Measurements from ENCODE around the gene KIFC3.

DNA sequence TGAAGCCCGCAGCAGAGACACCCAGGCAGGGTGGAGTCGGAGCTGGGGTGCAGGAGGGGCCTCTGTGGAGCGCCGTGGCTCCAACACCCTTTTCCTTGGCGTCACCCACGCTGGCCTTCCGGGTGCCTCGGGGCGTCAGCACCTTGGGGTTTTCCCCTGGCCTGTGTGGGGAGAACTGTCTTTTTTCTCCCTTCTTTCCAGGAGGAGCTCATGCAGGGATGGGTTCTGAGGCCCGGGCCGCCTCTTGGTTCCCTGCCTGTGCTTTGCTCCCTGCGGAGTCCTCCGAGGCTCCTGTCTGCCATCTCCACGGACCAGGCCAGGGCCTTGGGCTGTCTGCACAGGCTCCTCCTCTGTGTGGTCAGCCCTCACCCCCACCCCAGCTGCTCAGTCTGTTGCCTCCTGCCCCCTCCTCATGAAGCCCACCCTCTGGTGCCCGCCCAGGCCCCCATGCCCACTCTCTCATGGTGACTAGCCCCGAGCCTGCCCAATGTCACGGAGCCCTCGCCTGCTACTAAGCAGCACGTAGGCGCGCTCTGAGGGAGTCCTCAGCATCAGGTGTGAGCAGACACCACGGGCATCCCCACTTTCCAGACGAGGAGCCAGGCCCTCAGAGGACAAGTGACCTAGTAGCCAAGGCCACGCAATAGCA is 61.7 kb downstream of the KIFC3 start:
- no peak for TF ChIP-seq CTCF (IDR thresholded peaks at IDR 0.05; ENCODE audit: low read depth, low read length)
- no peak for TF ChIP-seq EZH2phosphoT487 (IDR thresholded peaks at IDR 0.05; ENCODE audit: low read depth)

All from OCI-LY3 (cell line).